ENCODE measurements around the gene FIGNL2. TPM values are rescaled to one million over a fixed set of nuclear protein-coding genes. Genes with fewer than 3 reads are reported as not detected.

FIGNL2 gene
- total and polyA plus RNA-seq, 9 of the 15 experiments (the other 6 are each of a cell fraction or from before 2014, with no cell fraction given): 0.01 TPM; not detected in 8

DNA sequence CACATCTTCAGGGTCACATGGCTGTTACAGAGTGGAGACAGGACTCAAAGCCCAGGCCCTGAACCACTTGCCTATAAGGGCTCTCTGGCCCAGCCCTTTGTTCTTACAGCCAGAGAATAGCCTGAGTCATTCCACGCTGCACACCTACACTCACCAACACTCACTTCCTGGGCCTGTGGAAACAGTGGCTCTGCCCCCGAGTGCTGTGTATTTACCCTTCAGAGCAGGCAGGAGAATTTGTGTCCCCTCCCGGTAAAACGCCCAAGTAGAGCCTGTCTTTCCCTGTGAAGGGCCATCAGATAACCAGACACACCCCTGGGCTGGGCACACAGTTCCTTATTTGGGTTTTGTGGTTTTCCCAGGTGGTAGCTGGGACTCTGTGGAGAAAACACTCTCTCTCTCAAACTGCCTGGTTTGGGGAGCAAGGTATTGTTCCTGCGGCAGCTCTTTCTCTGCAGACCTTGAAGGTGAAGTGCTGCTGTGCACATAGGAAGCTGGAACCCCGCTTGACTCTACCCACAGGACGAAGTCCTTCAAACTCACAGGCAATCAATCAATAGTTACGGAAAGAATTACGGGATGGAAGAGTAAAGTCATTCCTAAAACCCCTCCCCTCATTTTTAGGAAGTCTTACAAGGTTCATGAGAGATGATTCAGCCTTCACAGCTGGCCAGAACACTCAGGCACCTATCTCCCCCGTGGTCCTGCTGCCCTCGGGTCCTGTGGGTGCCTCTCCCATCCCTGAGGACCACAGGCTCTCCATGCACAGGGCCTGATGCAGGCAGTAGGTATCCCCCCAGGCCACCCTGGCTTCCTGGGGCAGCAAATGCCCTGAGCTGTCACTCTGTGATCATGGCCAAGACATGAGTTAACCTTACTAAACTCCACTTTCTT is 20.3 kb downstream of the FIGNL2 start (continued):
- TF ChIP-seq, protein P1, sequence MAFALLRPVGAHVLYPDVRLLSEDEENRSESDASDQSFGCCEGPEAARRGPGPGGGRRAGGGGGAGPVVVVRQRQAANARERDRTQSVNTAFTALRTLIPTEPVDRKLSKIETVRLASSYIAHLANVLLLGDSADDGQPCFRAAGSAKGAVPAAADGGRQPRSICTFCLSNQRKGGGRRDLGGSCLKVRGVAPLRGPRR (CRISPR knock-in tag; IDR thresholded peaks at IDR 0.05): no peak
- TF ChIP-seq, protein P2, sequence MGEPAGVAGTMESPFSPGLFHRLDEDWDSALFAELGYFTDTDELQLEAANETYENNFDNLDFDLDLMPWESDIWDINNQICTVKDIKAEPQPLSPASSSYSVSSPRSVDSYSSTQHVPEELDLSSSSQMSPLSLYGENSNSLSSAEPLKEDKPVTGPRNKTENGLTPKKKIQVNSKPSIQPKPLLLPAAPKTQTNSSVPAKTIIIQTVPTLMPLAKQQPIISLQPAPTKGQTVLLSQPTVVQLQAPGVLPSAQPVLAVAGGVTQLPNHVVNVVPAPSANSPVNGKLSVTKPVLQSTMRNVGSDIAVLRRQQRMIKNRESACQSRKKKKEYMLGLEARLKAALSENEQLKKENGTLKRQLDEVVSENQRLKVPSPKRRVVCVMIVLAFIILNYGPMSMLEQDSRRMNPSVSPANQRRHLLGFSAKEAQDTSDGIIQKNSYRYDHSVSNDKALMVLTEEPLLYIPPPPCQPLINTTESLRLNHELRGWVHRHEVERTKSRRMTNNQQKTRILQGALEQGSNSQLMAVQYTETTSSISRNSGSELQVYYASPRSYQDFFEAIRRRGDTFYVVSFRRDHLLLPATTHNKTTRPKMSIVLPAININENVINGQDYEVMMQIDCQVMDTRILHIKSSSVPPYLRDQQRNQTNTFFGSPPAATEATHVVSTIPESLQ (CRISPR knock-in tag; IDR thresholded peaks at IDR 0.05): no peak
- no peak for TF ChIP-seq ZNF253 (CRISPR knock-in tag; conservative IDR thresholded peaks at IDR 0.05)
- no peak for TF ChIP-seq CXXC5 (CRISPR knock-in tag; IDR thresholded peaks at IDR 0.05)
- no peak for TF ChIP-seq ZNF583 (CRISPR knock-in tag; IDR thresholded peaks at IDR 0.05)
- TF ChIP-seq, protein P3, sequence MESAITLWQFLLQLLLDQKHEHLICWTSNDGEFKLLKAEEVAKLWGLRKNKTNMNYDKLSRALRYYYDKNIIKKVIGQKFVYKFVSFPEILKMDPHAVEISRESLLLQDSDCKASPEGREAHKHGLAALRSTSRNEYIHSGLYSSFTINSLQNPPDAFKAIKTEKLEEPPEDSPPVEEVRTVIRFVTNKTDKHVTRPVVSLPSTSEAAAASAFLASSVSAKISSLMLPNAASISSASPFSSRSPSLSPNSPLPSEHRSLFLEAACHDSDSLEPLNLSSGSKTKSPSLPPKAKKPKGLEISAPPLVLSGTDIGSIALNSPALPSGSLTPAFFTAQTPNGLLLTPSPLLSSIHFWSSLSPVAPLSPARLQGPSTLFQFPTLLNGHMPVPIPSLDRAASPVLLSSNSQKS (CRISPR knock-in tag; IDR thresholded peaks at IDR 0.05): no peak
- no peak for TF ChIP-seq HEY1 (CRISPR knock-in tag; IDR thresholded peaks at IDR 0.05; ENCODE audit: borderline replicate concordance)
- TF ChIP-seq, protein P4, sequence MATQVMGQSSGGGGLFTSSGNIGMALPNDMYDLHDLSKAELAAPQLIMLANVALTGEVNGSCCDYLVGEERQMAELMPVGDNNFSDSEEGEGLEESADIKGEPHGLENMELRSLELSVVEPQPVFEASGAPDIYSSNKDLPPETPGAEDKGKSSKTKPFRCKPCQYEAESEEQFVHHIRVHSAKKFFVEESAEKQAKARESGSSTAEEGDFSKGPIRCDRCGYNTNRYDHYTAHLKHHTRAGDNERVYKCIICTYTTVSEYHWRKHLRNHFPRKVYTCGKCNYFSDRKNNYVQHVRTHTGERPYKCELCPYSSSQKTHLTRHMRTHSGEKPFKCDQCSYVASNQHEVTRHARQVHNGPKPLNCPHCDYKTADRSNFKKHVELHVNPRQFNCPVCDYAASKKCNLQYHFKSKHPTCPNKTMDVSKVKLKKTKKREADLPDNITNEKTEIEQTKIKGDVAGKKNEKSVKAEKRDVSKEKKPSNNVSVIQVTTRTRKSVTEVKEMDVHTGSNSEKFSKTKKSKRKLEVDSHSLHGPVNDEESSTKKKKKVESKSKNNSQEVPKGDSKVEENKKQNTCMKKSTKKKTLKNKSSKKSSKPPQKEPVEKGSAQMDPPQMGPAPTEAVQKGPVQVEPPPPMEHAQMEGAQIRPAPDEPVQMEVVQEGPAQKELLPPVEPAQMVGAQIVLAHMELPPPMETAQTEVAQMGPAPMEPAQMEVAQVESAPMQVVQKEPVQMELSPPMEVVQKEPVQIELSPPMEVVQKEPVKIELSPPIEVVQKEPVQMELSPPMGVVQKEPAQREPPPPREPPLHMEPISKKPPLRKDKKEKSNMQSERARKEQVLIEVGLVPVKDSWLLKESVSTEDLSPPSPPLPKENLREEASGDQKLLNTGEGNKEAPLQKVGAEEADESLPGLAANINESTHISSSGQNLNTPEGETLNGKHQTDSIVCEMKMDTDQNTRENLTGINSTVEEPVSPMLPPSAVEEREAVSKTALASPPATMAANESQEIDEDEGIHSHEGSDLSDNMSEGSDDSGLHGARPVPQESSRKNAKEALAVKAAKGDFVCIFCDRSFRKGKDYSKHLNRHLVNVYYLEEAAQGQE (IDR thresholded peaks at IDR 0.05; ENCODE audit: borderline replicate concordance): no peak
- TF ChIP-seq, protein P4 (CRISPR knock-in tag; IDR thresholded peaks at IDR 0.05; ENCODE audit: low read depth): 0 out of 2 replicates have a peak, but pooled peaks have one; percentile 55
- no peak for TF ChIP-seq KAT2B (IDR thresholded peaks at IDR 0.05; ENCODE audit: low read depth, low read length)
- TF ChIP-seq ZNF445 (CRISPR knock-in tag; IDR thresholded peaks at IDR 0.05; ENCODE audit: low read depth): no peak
- TF ChIP-seq ZFP36 (IDR thresholded peaks at IDR 0.05; ENCODE audit: low read depth, low read length, partially characterized antibody): no peak
- TF ChIP-seq KLF16 (IDR thresholded peaks at IDR 0.05): 0 out of 2 replicates have a peak, but pooled peaks have one; percentile 16
- no peak; the same call in 1 of the 2 replicates for TF ChIP-seq ELF2 (CRISPR knock-in tag; IDR thresholded peaks at IDR 0.05)

Measured in K562 (cell line).